Measurements from ENCODE around the gene MYL9.

Gene MYL9

GRCh38 chr20:36527331-36528125 lies 13.8 kb upstream of the MYL9 start:
- Histone ChIP-seq H3K4me3 (ENCODE audit: low read depth, low read length) (no peak overlapping the region), H3K27ac (ENCODE audit: low read depth, low read length) (no peak overlapping the region), H3K27me3 (ENCODE audit: control insufficient read depth, insufficient read depth, low read length) (no peaks in the 10 kb centered on the region), H3K36me3 (ENCODE audit: control insufficient read depth, insufficient read depth, low read length) (peaks cover 37% of the 10 kb centered on the region), H3K4me1 (ENCODE audit: control insufficient read depth, insufficient read depth, low read length) (no peaks in the 10 kb centered on the region), H3K9me3 (ENCODE audit: control insufficient read depth, insufficient read depth, low read length) (no peaks in the 10 kb centered on the region), H3K9ac (ENCODE audit: low read depth, low read length) (no peak overlapping the region)

GRCh38 chr20:36528176-36528874 lies 13.0 kb upstream of the MYL9 start:
- Histone ChIP-seq H3K4me3 (ENCODE audit: low read depth, low read length) (no peak overlapping the region), H3K27me3 (ENCODE audit: control insufficient read depth, insufficient read depth, low read length) (no peaks in the 10 kb centered on the region), H3K9me3 (ENCODE audit: control insufficient read depth, insufficient read depth, low read length) (no peaks in the 10 kb centered on the region), H3K4me1 (ENCODE audit: control insufficient read depth, insufficient read depth, low read length) (no peaks in the 10 kb centered on the region), H3K27ac (ENCODE audit: low read depth, low read length) (no peak overlapping the region), H3K9ac (ENCODE audit: low read depth, low read length) (no peak overlapping the region), H3K36me3 (ENCODE audit: control insufficient read depth, insufficient read depth, low read length) (peaks cover 37% of the 10 kb centered on the region)

GRCh38 chr20:36528875-36529417 lies 12.4 kb upstream of the MYL9 start:
- Histone ChIP-seq H3K36me3 (ENCODE audit: control insufficient read depth, insufficient read depth, low read length) (peaks cover 31% of the 10 kb centered on the region), H3K9me3 (ENCODE audit: control insufficient read depth, insufficient read depth, low read length) (no peaks in the 10 kb centered on the region), H3K4me3 (ENCODE audit: low read depth, low read length) (no peak overlapping the region), H3K27ac (ENCODE audit: low read depth, low read length) (no peak overlapping the region), H3K27me3 (ENCODE audit: control insufficient read depth, insufficient read depth, low read length) (no peaks in the 10 kb centered on the region), H3K9ac (ENCODE audit: low read depth, low read length) (no peak overlapping the region), H3K4me1 (ENCODE audit: control insufficient read depth, insufficient read depth, low read length) (no peaks in the 10 kb centered on the region)

- Histone ChIP-seq H3K4me3 (ENCODE audit: low read depth, low read length) (no peak overlapping the region), H3K27me3 (ENCODE audit: control insufficient read depth, insufficient read depth, low read length) (no peaks in the 10 kb centered on the region), H3K27ac (ENCODE audit: low read depth, low read length) (no peak overlapping the region), H3K9ac (ENCODE audit: low read depth, low read length) (no peak overlapping the region), H3K9me3 (ENCODE audit: control insufficient read depth, insufficient read depth, low read length) (no peaks in the 10 kb centered on the region), H3K36me3 (ENCODE audit: control insufficient read depth, insufficient read depth, low read length) (peaks cover 3% of the 10 kb centered on the region; the same call in 1 of the 2 replicates), H3K4me1 (ENCODE audit: control insufficient read depth, insufficient read depth, low read length) (no peaks in the 10 kb centered on the region)
These were observed 8.9 kb upstream of the MYL9 start for GRCh38 chr20:36532388-36532787.

DNA sequence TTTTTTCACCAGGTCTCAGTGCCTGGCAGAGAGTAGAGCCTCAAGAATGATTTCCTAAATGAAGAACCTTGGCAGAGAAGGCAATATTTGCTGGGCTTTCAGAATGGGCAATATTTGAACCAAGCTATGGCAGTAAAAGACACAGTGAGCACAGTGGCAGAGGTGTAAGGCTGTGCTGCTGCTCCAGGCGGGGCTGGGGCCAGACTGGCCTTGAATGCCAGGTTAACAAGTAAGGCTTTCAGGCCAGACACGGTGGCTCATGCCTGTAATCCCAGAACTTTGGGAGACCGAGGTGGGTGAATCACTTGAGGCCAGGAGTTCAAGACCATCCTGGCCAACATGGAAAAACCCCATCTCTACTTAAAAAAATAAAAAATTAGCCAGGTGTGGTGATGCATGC lies 8.5 kb upstream of the MYL9 start:
- Histone ChIP-seq H3K27me3 (ENCODE audit: control insufficient read depth, insufficient read depth, low read length) (no peaks in the 10 kb centered on the region), H3K27ac (ENCODE audit: low read depth, low read length) (no peak overlapping the region), H3K36me3 (ENCODE audit: control insufficient read depth, insufficient read depth, low read length) (no peaks in the 10 kb centered on the region), H3K9me3 (ENCODE audit: control insufficient read depth, insufficient read depth, low read length) (no peaks in the 10 kb centered on the region), H3K9ac (ENCODE audit: low read depth, low read length) (no peak overlapping the region), H3K4me1 (ENCODE audit: control insufficient read depth, insufficient read depth, low read length) (no peaks in the 10 kb centered on the region), H3K4me3 (ENCODE audit: low read depth, low read length) (no peak overlapping the region)

DNA sequence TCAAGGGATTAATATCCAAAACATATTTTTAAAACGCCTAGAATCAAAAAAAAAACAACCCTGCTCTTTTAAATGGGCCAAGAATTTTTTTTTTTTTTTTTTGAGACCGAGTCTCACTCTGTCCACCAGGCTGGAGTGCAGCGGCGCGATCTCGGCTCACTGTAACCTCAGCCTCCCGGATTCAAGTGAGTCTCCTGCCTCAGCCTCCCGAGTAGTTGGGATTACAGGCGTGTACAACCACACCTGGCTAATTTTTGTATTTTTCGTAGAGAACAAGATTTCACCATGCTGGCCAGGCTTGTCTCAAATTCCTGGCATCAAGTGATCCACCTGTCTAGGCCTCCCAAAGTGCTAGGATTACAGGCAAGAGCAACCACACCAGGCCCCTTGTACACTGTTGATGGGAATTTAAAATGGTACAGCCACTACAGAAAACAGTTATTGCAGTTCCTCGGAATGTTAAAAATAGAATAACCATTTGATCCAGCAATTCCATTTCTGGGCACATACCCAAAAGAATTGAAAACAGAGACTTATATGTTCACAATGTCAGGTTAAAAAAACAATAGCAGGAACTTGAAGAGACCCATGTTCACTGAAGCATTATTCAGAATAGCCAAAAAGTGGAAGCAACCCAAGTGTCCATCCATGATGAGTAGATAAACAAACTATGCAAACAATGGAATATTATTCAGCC lies 3.1 kb upstream of the MYL9 start:
- H3K4me3 ChIP-seq (ENCODE audit: low read depth, low read length): no peak overlapping the region
- H3K27ac ChIP-seq (ENCODE audit: low read depth, low read length): no peak overlapping the region
- no peaks in the 10 kb centered on the region for H3K9me3 ChIP-seq (ENCODE audit: control insufficient read depth, insufficient read depth, low read length)
- no peak overlapping the region for H3K9ac ChIP-seq (ENCODE audit: low read depth, low read length)
- no peaks in the 10 kb centered on the region for H3K27me3 ChIP-seq (ENCODE audit: control insufficient read depth, insufficient read depth, low read length)
- no peaks in the 10 kb centered on the region for H3K36me3 ChIP-seq (ENCODE audit: control insufficient read depth, insufficient read depth, low read length)
- peaks cover 22% of the 10 kb centered on the region for H3K4me1 ChIP-seq (ENCODE audit: control insufficient read depth, insufficient read depth, low read length)

DNA sequence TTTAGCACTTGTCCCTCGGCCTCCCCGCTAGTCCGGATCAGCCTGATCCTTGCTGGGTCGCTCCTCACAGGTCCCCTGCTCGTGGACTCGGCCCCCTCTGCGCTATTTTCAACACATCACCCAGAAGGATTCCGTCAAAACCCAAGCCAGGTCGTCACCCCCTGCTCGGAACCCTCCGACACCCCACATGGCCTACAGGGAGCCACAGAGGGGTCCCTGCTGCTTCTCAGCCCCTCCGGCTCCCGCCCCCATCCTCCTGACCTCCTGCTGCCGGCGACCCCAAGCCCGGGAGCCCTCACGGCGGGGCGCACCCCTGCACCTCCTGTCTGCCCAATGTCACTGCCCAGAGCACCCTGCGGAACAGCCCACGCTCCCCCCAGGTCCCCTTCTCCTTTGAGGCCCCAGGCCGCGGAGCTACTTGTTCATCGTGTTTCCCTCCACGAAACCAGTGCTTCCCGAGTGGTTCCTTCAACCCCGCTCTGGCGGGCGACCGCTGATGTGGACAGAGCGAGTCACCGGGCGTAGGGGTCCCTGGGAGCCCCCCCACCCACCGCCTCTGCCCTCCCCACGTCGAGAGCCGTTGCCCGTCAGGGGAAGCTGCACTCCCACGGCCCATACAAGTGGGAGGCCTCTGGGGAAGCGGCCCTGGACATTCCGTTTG lies 638 bp upstream of the MYL9 start:
- Histone ChIP-seq H3K9me3 (ENCODE audit: control insufficient read depth, insufficient read depth, low read length) (no peaks in the 10 kb centered on the region), H3K27me3 (ENCODE audit: control insufficient read depth, insufficient read depth, low read length) (no peaks in the 10 kb centered on the region), H3K9ac (ENCODE audit: low read depth, low read length) (peak overlapping the region; percentile 58), H3K36me3 (ENCODE audit: control insufficient read depth, insufficient read depth, low read length) (peaks cover 4% of the 10 kb centered on the region; the same call in 1 of the 2 replicates), H3K4me1 (ENCODE audit: control insufficient read depth, insufficient read depth, low read length) (peaks cover 29% of the 10 kb centered on the region), H3K27ac (ENCODE audit: low read depth, low read length) (peak overlapping the region; percentile 86), H3K4me3 (ENCODE audit: low read depth, low read length) (peak overlapping the region; percentile 81)

DNA sequence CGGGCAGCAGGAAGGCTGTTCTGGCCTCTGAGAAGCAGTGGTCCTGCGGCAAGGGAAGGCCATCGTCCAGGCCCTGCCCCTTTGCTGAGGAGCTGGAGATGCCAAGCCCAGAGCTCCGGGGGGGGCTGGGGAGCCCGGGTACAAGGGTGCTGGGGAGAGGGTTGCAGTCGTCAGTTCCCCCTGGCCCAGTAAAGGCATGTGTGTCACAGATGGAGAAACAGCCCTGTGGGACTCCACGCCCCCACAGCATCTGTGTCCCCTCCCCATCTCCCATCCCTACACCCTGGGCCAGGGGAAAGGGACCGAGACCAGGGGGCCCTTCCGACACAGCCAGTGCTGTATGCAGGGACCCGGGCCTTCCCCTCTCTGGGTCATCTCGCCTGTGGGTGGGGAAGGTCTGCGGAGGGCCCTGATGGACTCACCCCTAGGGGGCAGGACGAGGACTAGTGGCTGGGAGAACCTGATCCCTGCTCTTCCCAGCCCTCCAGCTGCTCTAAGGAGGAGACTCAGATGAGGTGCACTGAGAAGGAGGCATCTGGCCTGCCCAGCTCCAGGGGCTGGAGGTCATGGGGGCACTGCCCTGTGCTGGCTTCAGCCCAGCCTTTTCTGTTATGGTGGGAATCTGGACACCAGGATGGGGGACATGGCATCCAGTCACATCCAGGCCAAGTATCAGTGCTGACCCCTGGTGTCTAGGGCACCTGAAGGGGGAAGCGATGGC lies 609 bp downstream of the MYL9 start:
- H3K4me3 ChIP-seq (ENCODE audit: low read depth, low read length): peak overlapping the region; percentile 81
- no peaks in the 10 kb centered on the region for H3K27me3 ChIP-seq (ENCODE audit: control insufficient read depth, insufficient read depth, low read length)
- no peaks in the 10 kb centered on the region for H3K9me3 ChIP-seq (ENCODE audit: control insufficient read depth, insufficient read depth, low read length)
- H3K4me1 ChIP-seq (ENCODE audit: control insufficient read depth, insufficient read depth, low read length): peaks cover 29% of the 10 kb centered on the region
- peaks cover 12% of the 10 kb centered on the region for H3K36me3 ChIP-seq (ENCODE audit: control insufficient read depth, insufficient read depth, low read length)
- peak overlapping the region; percentile 86 for H3K27ac ChIP-seq (ENCODE audit: low read depth, low read length)
- H3K9ac ChIP-seq (ENCODE audit: low read depth, low read length): peak overlapping the region; percentile 84

- no peaks in the 10 kb centered on the region for H3K9me3 ChIP-seq (ENCODE audit: control insufficient read depth, insufficient read depth, low read length)
- H3K4me1 ChIP-seq (ENCODE audit: control insufficient read depth, insufficient read depth, low read length): peaks cover 29% of the 10 kb centered on the region
- peak overlapping the region; percentile 81 for H3K4me3 ChIP-seq (ENCODE audit: low read depth, low read length)
- peak overlapping the region; percentile 86 for H3K27ac ChIP-seq (ENCODE audit: low read depth, low read length)
- peaks cover 19% of the 10 kb centered on the region for H3K36me3 ChIP-seq (ENCODE audit: control insufficient read depth, insufficient read depth, low read length)
- H3K27me3 ChIP-seq (ENCODE audit: control insufficient read depth, insufficient read depth, low read length): no peaks in the 10 kb centered on the region
- no peak overlapping the region for H3K9ac ChIP-seq (ENCODE audit: low read depth, low read length)
These were observed 1.3 kb downstream of the MYL9 start for GRCh38 chr20:36542516-36543183.

All from HUES48 (cell line).